Stomach (tissue), 9 donors: ENCODE results near the gene ESR1. TPM values are rescaled to one million over a fixed set of nuclear protein-coding genes. Genes with fewer than 3 reads are reported as not detected.

Experiments used
- DNase-seq, 2 donors: peaks; one replicate each; pipeline versions ENCODE4 v3.0.0 to v3.0.0-alpha.2; 2013 to 2019
- H3K27ac ChIP-seq, 5 donors: fragments of 200-600 bp in 4 of 5; sonication (generic) in 4 of 5; one replicate each; pipeline ENCODE4 v1.5.1; 2013 to 2019; ENCODE audit warnings: mild to moderate bottlenecking in 1 of 5, moderate library complexity in 1 of 5
- H3K27me3 ChIP-seq, 3 donors: fragments of 200-600 bp; sonication (generic); one replicate each; pipeline ENCODE4 v1.5.1; 2017 to 2019; ENCODE audit warnings: mixed run types in 1 of 3
- H3K36me3 ChIP-seq, 4 donors: fragments of 200-600 bp; sonication (generic); 1 replicate in 3 of 4; 2 replicates in 1 of 4; pipeline ENCODE4 v1.5.1; 2016 to 2019
- H3K4me1 ChIP-seq, 4 donors: fragments of 200-600 bp; sonication (generic); one replicate each; pipeline ENCODE4 v1.5.1; 2016 to 2019
- H3K4me3 ChIP-seq, 4 donors: fragments of 200-600 bp; sonication (generic) in 3 of 4; one replicate each; pipeline ENCODE4 v1.5.1; 2016 to 2019; ENCODE audit warnings: mild to moderate bottlenecking in 1 of 4
- H3K9me3 ChIP-seq, 4 donors: fragments of 200-600 bp; sonication (generic); one replicate each; pipeline ENCODE4 v1.5.1; 2016 to 2019
- EP300 ChIP-seq: sonication (generic); formaldehyde crosslinking; IDR thresholded peaks from one replicate; pipeline ENCODE4 v1.6.1; 2017; ENCODE audit warnings: antibody characterized with exemption
- POLR2A ChIP-seq, 4 donors: fragments of 450-650 bp; IDR thresholded peaks; one replicate each; pipeline ENCODE4 v1.6.1; 2016; ENCODE audit warnings: antibody characterized with exemption in 4 of 4, control low read depth in 2 of 4, mild to moderate bottlenecking in 1 of 4, moderate library complexity in 1 of 4
- POLR2AphosphoS5 ChIP-seq, 3 donors: sonication (generic); formaldehyde crosslinking; IDR thresholded peaks; one replicate each; pipeline ENCODE4 v1.6.1; 2016; ENCODE audit warnings: antibody characterized with exemption in 3 of 3
- WGBS, 5 donors: extraction: QIAGEN DNeasy Blood & Tissue Kit in 3 of 5; methylation state at CpG; one replicate each; pipeline versions ENCODE4 v1.1.5 to v1.1.7; 2013 to 2018; 5-methylcytosine and 5-hydroxymethylcytosine counted together
- intact Hi-C: fragments of 100-400 bp; cut with DNase I; formaldehyde crosslinking; loops from one replicate; pipeline ENCODE4 v1.15.1; 2023; ENCODE audit warnings: low total_unique reads
- polyA plus RNA-seq, 3 donors: library from polyadenylated mRNA; stranded (reverse); fragments of 200-250 nt; gene quantifications; one replicate each; pipeline ENCODE4 v1.2.3, GENCODE V29; 2013
- total RNA-seq, 5 donors: library from RNA; depleted of rRNA; stranded (reverse); fragments of >200 nt; gene quantifications; one replicate each; pipeline versions ENCODE4 v1.1.0 to v1.2.3, GENCODE V29; 2014 to 2016
- TF ChIP-seq, protein P1 (sequence below), 7 experiments: fragments of 450-650 bp in 4 of 7; fragments of 200-600 bp in 3 of 7; sonication (generic) in 3 of 7; IDR thresholded peaks; one replicate each; pipeline ENCODE4 v1.5.1; 2016 to 2019; ENCODE audit warnings: antibody characterized with exemption in 7 of 7, control low read depth in 2 of 7, mild to moderate bottlenecking in 1 of 7
- donor health status: healthy with polysubstance abuse.
- donor health status: Bipolar disorder and iron deficiency.
- donor health status: healthy.

ESR1 gene
- total and polyA plus RNA-seq, 8 donors = 0.05 to 2.0 (median 1.8) TPM; not detected in 3

- 89 to 97% (median 95%) methylated on average over 2 of the region's 2 CpGs for WGBS, 5 donors
- intact Hi-C loops = no loop called here
- Histone ChIP-seq H3K9me3 (no peaks in the 10 kb centered on the region), H3K27me3 (no peaks in the 10 kb centered on the region), H3K4me1 (no peaks in the 10 kb centered on the region), H3K27ac (no peak overlapping the region), H3K36me3 (no peaks in the 10 kb centered on the region), H3K4me3 (no peak overlapping the region)
- no peak for DNase-seq
- TF ChIP-seq EP300 (no peak), POLR2AphosphoS5 (IDR thresholded peaks at IDR 0.05) (no peak), POLR2A (IDR thresholded peaks at IDR 0.05) (no peak)
- TF ChIP-seq, protein P1, sequence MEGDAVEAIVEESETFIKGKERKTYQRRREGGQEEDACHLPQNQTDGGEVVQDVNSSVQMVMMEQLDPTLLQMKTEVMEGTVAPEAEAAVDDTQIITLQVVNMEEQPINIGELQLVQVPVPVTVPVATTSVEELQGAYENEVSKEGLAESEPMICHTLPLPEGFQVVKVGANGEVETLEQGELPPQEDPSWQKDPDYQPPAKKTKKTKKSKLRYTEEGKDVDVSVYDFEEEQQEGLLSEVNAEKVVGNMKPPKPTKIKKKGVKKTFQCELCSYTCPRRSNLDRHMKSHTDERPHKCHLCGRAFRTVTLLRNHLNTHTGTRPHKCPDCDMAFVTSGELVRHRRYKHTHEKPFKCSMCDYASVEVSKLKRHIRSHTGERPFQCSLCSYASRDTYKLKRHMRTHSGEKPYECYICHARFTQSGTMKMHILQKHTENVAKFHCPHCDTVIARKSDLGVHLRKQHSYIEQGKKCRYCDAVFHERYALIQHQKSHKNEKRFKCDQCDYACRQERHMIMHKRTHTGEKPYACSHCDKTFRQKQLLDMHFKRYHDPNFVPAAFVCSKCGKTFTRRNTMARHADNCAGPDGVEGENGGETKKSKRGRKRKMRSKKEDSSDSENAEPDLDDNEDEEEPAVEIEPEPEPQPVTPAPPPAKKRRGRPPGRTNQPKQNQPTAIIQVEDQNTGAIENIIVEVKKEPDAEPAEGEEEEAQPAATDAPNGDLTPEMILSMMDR (IDR thresholded peaks at IDR 0.05) = no peak
Observed at GRCh38 chr6:151870375-151870774, 62.9 kb downstream of the ESR1 start.

DNA sequence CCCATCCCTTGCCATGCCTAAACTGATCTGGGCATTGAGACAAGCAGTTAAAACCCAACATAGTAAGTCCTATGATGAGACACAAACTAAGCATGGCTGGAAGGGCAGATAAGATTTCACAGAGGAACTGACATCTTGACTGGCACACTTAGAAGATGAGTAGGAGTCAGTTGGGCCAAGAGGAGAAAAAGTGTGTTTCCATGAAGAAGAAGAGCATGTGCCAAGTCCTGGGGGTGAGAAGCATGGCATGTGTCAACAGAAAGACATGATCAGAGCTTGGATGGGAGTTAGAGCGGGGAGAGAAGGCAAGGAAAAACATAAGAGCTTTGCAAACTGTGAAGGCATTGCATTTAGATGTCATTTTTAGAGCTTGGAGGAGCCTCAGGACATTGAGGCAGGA, 68.0 kb downstream of the ESR1 start:
- Histone ChIP-seq H3K27me3 (no peaks in the 10 kb centered on the region), H3K9me3 (no peaks in the 10 kb centered on the region), H3K4me3 (no peak overlapping the region), H3K27ac (no peak overlapping the region), H3K4me1 (no peaks in the 10 kb centered on the region), H3K36me3 (no peaks in the 10 kb centered on the region)
- WGBS, 5 donors = 0 to 35% (median 3%) methylated on average over 1 of the region's 1 CpG
- TF ChIP-seq EP300 = no peak
- no peak for TF ChIP-seq POLR2A (IDR thresholded peaks at IDR 0.05)
- TF ChIP-seq POLR2AphosphoS5 (IDR thresholded peaks at IDR 0.05) = no peak
- TF ChIP-seq, protein P1 (IDR thresholded peaks at IDR 0.05) = no peak
- intact Hi-C loops = no loop called here
- DNase-seq = no peak

GRCh38 chr6:151876122-151876521, 68.6 kb downstream of the ESR1 start:
- WGBS, 5 donors = 75 to 81% (median 80%) methylated on average over 6 of the region's 6 CpGs

GRCh38 chr6:151877458-151877857, 70.0 kb downstream of the ESR1 start:
- Histone ChIP-seq H3K36me3 (no peaks in the 10 kb centered on the region), H3K27me3 (no peaks in the 10 kb centered on the region), H3K4me3 (no peak overlapping the region), H3K4me1 (no peaks in the 10 kb centered on the region), H3K9me3 (no peaks in the 10 kb centered on the region), H3K27ac (no peak overlapping the region)
- no peak for DNase-seq
- TF ChIP-seq POLR2AphosphoS5 (IDR thresholded peaks at IDR 0.05) = no peak
- TF ChIP-seq, protein P1 (IDR thresholded peaks at IDR 0.05) = no peak
- TF ChIP-seq POLR2A (IDR thresholded peaks at IDR 0.05) = no peak
- no peak for TF ChIP-seq EP300
- intact Hi-C loops = no loop called here
- WGBS, 5 donors = 81 to 89% (median 85%) methylated on average over 3 of the region's 3 CpGs

More at GRCh38 chr6:151876122-151876521, 68.6 kb downstream of the ESR1 start:
- Histone ChIP-seq H3K36me3 (no peaks in the 10 kb centered on the region), H3K27ac (no peak overlapping the region), H3K4me1 (no peaks in the 10 kb centered on the region), H3K9me3 (no peaks in the 10 kb centered on the region), H3K4me3 (no peak overlapping the region), H3K27me3 (no peaks in the 10 kb centered on the region)
- TF ChIP-seq EP300 = no peak
- TF ChIP-seq POLR2AphosphoS5 (IDR thresholded peaks at IDR 0.05) = no peak
- no peak for TF ChIP-seq POLR2A (IDR thresholded peaks at IDR 0.05)
- TF ChIP-seq, protein P1 (IDR thresholded peaks at IDR 0.05) = no peak
- DNase-seq = no peak
- intact Hi-C loops = no loop called here
